GM23338 (cell line): ENCODE results near the gene GCDH. TPM values are rescaled to one million over a fixed set of nuclear protein-coding genes. Genes with fewer than 3 reads are reported as not detected.

ENCODE experiments used
- ATAC-seq: fragments of 200-7000 bp; cut with Tn5 transposase; 3 replicates; pipeline ENCODE4 v1.9.1; 2020
- DNase-seq: peaks from one replicate; pipeline ENCODE4 v3.0.0-alpha.2; 2015; ENCODE audit warnings: low spot score
- H2AFZ ChIP-seq: fragments of 200-600 bp; sonication (generic); 2 replicates; pipeline ENCODE4 v1.8.0; 2016; ENCODE audit warnings: antibody characterized with exemption, mild to moderate bottlenecking, moderate library complexity
- H3F3A ChIP-seq: fragments of 200-600 bp; sonication (generic); replicated peaks from 2 replicates; pipeline ENCODE4 v1.8.0; 2017; ENCODE audit warnings: antibody characterized with exemption, mixed run types, low read depth
- H3K27ac ChIP-seq: fragments of 200-600 bp; sonication (generic); 2 replicates; pipeline ENCODE4 v1.6.1; 2016; ENCODE audit warnings: low read depth
- H3K27me3 ChIP-seq: fragments of 200-600 bp; sonication (generic); 2 replicates; pipeline ENCODE4 v1.8.0; 2016; ENCODE audit warnings: mild to moderate bottlenecking, mixed run types, moderate library complexity; ENCODE audit not compliant: insufficient read depth
- H3K36me3 ChIP-seq: fragments of 200-600 bp; sonication (generic); 2 replicates; pipeline ENCODE4 v1.8.0; 2016; ENCODE audit warnings: mild to moderate bottlenecking; ENCODE audit not compliant: insufficient read depth
- H3K4me1 ChIP-seq: fragments of 200-600 bp; sonication (generic); 2 replicates; pipeline ENCODE4 v1.8.0; 2016; ENCODE audit warnings: mild to moderate bottlenecking, moderate library complexity; ENCODE audit not compliant: insufficient read depth
- H3K4me2 ChIP-seq: fragments of 200-600 bp; sonication (generic); 2 replicates; pipeline ENCODE4 v1.7.1; 2017; ENCODE audit warnings: mixed run types
- H3K4me3 ChIP-seq: fragments of 200-600 bp; sonication (generic); 2 replicates; pipeline ENCODE4 v1.6.1; 2016; ENCODE audit warnings: mixed run types
- H3K79me2 ChIP-seq: fragments of 200-600 bp; sonication (generic); replicated peaks from 2 replicates; pipeline ENCODE4 v1.8.0; 2017; ENCODE audit warnings: mild to moderate bottlenecking; ENCODE audit not compliant: insufficient read depth
- H3K9me2 ChIP-seq: fragments of 200-600 bp; sonication (generic); 2 replicates; pipeline ENCODE4 v1.8.0; 2017; ENCODE audit not compliant: insufficient read depth
- H4K20me1 ChIP-seq: fragments of 200-600 bp; sonication (generic); replicated peaks from 2 replicates; pipeline ENCODE4 v1.8.0; 2017; ENCODE audit warnings: mild to moderate bottlenecking; ENCODE audit not compliant: insufficient read depth
- H3K27ac Mint-ChIP-seq: 2 replicates; pipeline ENCODE4 v1.8.0; 2020; ENCODE audit warnings: inconsistent platforms, mild to moderate bottlenecking, moderate library complexity, mixed read lengths
- H3K27me3 Mint-ChIP-seq: 3 replicates; pipeline ENCODE4 v1.8.0; 2022; ENCODE audit warnings: low read depth, mild to moderate bottlenecking, moderate library complexity, mixed read lengths, inconsistent platforms; ENCODE audit not compliant: insufficient read depth, poor library complexity
- H3K36me3 Mint-ChIP-seq: 3 replicates; pipeline ENCODE4 v1.8.0; 2021; ENCODE audit warnings: low read depth, mild to moderate bottlenecking, inconsistent platforms, moderate library complexity, mixed read lengths
- H3K4me1 Mint-ChIP-seq: 3 replicates; pipeline ENCODE4 v1.8.0; 2020; ENCODE audit warnings: mild to moderate bottlenecking, inconsistent platforms, mixed read lengths
- H3K4me3 Mint-ChIP-seq: 3 replicates; pipeline ENCODE4 v1.8.0; 2021; ENCODE audit warnings: moderate library complexity, mild to moderate bottlenecking, inconsistent platforms, mixed read lengths
- H3K9me3 Mint-ChIP-seq: 3 replicates; pipeline ENCODE4 v1.8.0; 2020; ENCODE audit warnings: moderate library complexity, mild to moderate bottlenecking, inconsistent platforms, mixed read lengths
- CREB1 ChIP-seq: fragments of 250-450 bp; sonication (Bioruptor Pico); IDR thresholded peaks from 2 replicates; pipeline ENCODE4 v1.5.0; 2020; ENCODE audit warnings: low read depth, mild to moderate bottlenecking, moderate library complexity
- ETS1 ChIP-seq: IDR thresholded peaks from 2 replicates; pipeline ENCODE4 v1.6.1; 2016; ENCODE audit warnings: antibody characterized with exemption
- EZH2 ChIP-seq: fragments of 200-600 bp; sonication (generic); IDR thresholded peaks from one replicate; pipeline ENCODE4 v1.8.0; 2017; ENCODE audit warnings: antibody characterized with exemption, mild to moderate bottlenecking, low read depth; ENCODE audit not compliant: unreplicated experiment
- EZH2phosphoT487 ChIP-seq: fragments of 200-600 bp; sonication (generic); IDR thresholded peaks from one replicate; pipeline ENCODE4 v1.8.1; 2018; ENCODE audit warnings: antibody characterized with exemption; ENCODE audit not compliant: unreplicated experiment
- JUNB ChIP-seq: IDR thresholded peaks from one replicate; pipeline ENCODE4 v1.6.1; 2016; ENCODE audit warnings: antibody characterized with exemption; ENCODE audit not compliant: unreplicated experiment
- NANOG ChIP-seq: IDR thresholded peaks from 2 replicates; pipeline ENCODE4 v1.6.1; 2016; ENCODE audit warnings: antibody characterized with exemption, borderline replicate concordance
- POLR2AphosphoS5 ChIP-seq: IDR thresholded peaks from 2 replicates; pipeline ENCODE4 v1.6.1; 2016; ENCODE audit warnings: antibody characterized with exemption, low read depth
- STAT1 ChIP-seq: IDR thresholded peaks from one replicate; pipeline ENCODE4 v1.6.1; 2016; ENCODE audit warnings: antibody characterized with exemption; ENCODE audit not compliant: unreplicated experiment
- ZNF114 ChIP-seq: fragments of 250-450 bp; sonication (Bioruptor Pico); IDR thresholded peaks from 2 replicates; pipeline ENCODE4 v1.5.0; 2020; ENCODE audit warnings: mild to moderate bottlenecking, moderate library complexity
- ZNF331 ChIP-seq: fragments of 250-450 bp; sonication (Bioruptor Pico); IDR thresholded peaks from 2 replicates; pipeline ENCODE4 v1.5.0; 2020; ENCODE audit warnings: low read depth, mild to moderate bottlenecking, moderate library complexity
- polyA plus RNA-seq: library from polyadenylated mRNA; unstranded; fragments of >200 nt; fragmentation: Nextera tagmentation; extraction: Ambion mirVana; gene quantifications from 2 replicates; pipeline ENCODE4 v1.2.1, GENCODE V29; 2016
- total RNA-seq: library from RNA; depleted of rRNA; stranded (reverse); fragments of >200 nt; shearing (Covaris generic); gene quantifications from 2 replicates; pipeline ENCODE4 v1.2.3, GENCODE V29; 2014
- TF ChIP-seq, protein P1 (sequence below), 2 experiments: fragments of 200-600 bp in 1 of 2; sonication (generic) in 1 of 2; conservative IDR thresholded peaks; 2 replicates each; pipeline versions ENCODE4 v1.5.1 to v1.6.1; 2016 to 2017; ENCODE audit warnings: antibody characterized with exemption in 2 of 2, low read depth in 2 of 2, mild to moderate bottlenecking in 2 of 2, moderate library complexity in 1 of 2
- TF ChIP-seq, protein P2 (sequence below): IDR thresholded peaks from one replicate; pipeline ENCODE4 v1.6.1; 2018; ENCODE audit warnings: antibody characterized with exemption; ENCODE audit not compliant: unreplicated experiment
- TF ChIP-seq, protein P3 (sequence below): fragments of 250-450 bp; sonication (Bioruptor Pico); IDR thresholded peaks from 2 replicates; pipeline ENCODE4 v1.5.0; 2020; ENCODE audit warnings: mild to moderate bottlenecking, moderate library complexity

GCDH gene
- total and polyA plus RNA-seq, 2 experiments from 2014 or later: 54.1 to 99.8 TPM

DNA sequence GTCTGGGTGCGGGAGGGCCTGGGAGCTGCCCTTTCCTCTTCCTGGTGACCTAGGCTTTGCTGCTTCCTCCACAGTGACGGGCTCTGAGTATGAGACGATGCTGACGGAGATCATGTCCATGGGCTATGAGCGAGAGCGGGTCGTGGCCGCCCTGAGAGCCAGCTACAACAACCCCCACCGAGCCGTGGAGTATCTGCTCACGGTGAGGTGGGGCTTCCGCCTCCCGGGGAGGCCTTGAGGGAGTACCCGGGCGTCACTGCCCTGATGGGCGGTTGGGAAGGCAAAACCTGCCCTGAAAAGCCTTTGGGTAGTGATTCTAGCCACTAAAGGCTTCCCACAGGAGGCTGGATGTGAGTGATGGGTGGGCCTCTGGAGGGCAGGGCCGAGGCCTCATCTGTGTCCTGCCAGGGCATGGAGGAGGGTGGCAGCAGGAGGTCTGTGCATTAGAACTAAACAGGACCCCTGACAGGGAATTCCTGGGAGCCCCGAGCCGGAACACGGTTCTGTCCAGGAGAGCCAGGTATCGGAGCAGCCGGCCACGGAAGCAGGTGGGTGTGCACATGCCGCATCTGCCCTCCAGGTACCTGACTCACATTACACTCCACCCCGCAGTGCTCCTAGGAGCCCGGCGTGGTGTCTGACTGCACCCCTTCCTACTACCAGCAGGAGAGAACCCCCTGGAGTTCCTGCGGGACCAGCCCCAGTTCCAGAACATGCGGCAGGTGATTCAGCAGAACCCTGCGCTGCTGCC is 57.8 kb downstream of the GCDH start:
- Histone ChIP-seq H4K20me1 (peaks cover 11% of the 10 kb centered on the region; the same call in 1 of the 2 replicates), H3K27ac (no peak overlapping the region), H3K4me1 (peaks cover 18% of the 10 kb centered on the region), H3K9me2 (no peaks in the 10 kb centered on the region), H3F3A (peaks cover 35% of the 10 kb centered on the region), H3K4me3 (no peak overlapping the region), H2AFZ (no peak overlapping the region), H3K4me2 (no peak overlapping the region), H3K27me3 (no peaks in the 10 kb centered on the region), H3K36me3 (peaks cover 24% of the 10 kb centered on the region), H3K79me2 (peaks cover 18% of the 10 kb centered on the region)
- H3K27ac Mint-ChIP-seq: no peak overlapping the region
- TF ChIP-seq NANOG (no peak), STAT1 (no peak), EZH2phosphoT487 (no peak), ZNF331 (CRISPR knock-in tag) (no peak), ZNF114 (CRISPR knock-in tag) (no peak), ETS1 (no peak), JUNB (no peak), EZH2 (no peak), POLR2AphosphoS5 (no peak), CREB1 (CRISPR knock-in tag) (no peak)
- TF ChIP-seq, protein P1, sequence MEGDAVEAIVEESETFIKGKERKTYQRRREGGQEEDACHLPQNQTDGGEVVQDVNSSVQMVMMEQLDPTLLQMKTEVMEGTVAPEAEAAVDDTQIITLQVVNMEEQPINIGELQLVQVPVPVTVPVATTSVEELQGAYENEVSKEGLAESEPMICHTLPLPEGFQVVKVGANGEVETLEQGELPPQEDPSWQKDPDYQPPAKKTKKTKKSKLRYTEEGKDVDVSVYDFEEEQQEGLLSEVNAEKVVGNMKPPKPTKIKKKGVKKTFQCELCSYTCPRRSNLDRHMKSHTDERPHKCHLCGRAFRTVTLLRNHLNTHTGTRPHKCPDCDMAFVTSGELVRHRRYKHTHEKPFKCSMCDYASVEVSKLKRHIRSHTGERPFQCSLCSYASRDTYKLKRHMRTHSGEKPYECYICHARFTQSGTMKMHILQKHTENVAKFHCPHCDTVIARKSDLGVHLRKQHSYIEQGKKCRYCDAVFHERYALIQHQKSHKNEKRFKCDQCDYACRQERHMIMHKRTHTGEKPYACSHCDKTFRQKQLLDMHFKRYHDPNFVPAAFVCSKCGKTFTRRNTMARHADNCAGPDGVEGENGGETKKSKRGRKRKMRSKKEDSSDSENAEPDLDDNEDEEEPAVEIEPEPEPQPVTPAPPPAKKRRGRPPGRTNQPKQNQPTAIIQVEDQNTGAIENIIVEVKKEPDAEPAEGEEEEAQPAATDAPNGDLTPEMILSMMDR (conservative IDR thresholded peaks at IDR 0.05; ENCODE audit: low read depth in 2 of 2): no peak
- TF ChIP-seq, protein P2, sequence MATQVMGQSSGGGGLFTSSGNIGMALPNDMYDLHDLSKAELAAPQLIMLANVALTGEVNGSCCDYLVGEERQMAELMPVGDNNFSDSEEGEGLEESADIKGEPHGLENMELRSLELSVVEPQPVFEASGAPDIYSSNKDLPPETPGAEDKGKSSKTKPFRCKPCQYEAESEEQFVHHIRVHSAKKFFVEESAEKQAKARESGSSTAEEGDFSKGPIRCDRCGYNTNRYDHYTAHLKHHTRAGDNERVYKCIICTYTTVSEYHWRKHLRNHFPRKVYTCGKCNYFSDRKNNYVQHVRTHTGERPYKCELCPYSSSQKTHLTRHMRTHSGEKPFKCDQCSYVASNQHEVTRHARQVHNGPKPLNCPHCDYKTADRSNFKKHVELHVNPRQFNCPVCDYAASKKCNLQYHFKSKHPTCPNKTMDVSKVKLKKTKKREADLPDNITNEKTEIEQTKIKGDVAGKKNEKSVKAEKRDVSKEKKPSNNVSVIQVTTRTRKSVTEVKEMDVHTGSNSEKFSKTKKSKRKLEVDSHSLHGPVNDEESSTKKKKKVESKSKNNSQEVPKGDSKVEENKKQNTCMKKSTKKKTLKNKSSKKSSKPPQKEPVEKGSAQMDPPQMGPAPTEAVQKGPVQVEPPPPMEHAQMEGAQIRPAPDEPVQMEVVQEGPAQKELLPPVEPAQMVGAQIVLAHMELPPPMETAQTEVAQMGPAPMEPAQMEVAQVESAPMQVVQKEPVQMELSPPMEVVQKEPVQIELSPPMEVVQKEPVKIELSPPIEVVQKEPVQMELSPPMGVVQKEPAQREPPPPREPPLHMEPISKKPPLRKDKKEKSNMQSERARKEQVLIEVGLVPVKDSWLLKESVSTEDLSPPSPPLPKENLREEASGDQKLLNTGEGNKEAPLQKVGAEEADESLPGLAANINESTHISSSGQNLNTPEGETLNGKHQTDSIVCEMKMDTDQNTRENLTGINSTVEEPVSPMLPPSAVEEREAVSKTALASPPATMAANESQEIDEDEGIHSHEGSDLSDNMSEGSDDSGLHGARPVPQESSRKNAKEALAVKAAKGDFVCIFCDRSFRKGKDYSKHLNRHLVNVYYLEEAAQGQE: no peak
- TF ChIP-seq, protein P3, sequence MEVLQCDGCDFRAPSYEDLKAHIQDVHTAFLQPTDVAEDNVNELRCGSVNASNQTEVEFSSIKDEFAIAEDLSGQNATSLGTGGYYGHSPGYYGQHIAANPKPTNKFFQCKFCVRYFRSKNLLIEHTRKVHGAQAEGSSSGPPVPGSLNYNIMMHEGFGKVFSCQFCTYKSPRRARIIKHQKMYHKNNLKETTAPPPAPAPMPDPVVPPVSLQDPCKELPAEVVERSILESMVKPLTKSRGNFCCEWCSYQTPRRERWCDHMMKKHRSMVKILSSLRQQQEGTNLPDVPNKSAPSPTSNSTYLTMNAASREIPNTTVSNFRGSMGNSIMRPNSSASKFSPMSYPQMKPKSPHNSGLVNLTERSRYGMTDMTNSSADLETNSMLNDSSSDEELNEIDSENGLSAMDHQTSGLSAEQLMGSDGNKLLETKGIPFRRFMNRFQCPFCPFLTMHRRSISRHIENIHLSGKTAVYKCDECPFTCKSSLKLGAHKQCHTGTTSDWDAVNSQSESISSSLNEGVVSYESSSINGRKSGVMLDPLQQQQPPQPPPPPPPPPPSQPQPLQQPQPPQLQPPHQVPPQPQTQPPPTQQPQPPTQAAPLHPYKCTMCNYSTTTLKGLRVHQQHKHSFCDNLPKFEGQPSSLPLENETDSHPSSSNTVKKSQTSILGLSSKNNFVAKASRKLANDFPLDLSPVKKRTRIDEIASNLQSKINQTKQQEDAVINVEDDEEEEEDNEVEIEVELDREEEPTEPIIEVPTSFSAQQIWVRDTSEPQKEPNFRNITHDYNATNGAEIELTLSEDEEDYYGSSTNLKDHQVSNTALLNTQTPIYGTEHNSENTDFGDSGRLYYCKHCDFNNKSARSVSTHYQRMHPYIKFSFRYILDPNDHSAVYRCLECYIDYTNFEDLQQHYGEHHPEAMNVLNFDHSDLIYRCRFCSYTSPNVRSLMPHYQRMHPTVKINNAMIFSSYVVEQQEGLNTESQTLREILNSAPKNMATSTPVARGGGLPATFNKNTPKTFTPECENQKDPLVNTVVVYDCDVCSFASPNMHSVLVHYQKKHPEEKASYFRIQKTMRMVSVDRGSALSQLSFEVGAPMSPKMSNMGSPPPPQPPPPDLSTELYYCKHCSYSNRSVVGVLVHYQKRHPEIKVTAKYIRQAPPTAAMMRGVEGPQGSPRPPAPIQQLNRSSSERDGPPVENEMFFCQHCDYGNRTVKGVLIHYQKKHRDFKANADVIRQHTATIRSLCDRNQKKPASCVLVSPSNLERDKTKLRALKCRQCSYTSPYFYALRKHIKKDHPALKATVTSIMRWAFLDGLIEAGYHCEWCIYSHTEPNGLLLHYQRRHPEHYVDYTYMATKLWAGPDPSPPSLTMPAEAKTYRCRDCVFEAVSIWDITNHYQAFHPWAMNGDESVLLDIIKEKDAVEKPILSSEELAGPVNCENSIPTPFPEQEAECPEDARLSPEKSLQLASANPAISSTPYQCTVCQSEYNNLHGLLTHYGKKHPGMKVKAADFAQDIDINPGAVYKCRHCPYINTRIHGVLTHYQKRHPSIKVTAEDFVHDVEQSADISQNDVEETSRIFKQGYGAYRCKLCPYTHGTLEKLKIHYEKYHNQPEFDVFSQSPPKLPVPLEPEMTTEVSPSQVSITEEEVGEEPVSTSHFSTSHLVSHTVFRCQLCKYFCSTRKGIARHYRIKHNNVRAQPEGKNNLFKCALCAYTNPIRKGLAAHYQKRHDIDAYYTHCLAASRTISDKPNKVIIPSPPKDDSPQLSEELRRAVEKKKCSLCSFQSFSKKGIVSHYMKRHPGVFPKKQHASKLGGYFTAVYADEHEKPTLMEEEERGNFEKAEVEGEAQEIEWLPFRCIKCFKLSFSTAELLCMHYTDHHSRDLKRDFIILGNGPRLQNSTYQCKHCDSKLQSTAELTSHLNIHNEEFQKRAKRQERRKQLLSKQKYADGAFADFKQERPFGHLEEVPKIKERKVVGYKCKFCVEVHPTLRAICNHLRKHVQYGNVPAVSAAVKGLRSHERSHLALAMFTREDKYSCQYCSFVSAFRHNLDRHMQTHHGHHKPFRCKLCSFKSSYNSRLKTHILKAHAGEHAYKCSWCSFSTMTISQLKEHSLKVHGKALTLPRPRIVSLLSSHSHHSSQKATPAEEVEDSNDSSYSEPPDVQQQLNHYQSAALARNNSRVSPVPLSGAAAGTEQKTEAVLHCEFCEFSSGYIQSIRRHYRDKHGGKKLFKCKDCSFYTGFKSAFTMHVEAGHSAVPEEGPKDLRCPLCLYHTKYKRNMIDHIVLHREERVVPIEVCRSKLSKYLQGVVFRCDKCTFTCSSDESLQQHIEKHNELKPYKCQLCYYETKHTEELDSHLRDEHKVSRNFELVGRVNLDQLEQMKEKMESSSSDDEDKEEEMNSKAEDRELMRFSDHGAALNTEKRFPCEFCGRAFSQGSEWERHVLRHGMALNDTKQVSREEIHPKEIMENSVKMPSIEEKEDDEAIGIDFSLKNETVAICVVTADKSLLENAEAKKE: no peak
- ATAC-seq: no peak
- H3K36me3 Mint-ChIP-seq: peaks cover 88% of the 10 kb centered on the region
- H3K27me3 Mint-ChIP-seq: peaks cover 31% of the 10 kb centered on the region
- peaks cover 22% of the 10 kb centered on the region for H3K4me1 Mint-ChIP-seq
- no peaks in the 10 kb centered on the region; the same call in 1 of the 3 replicates for H3K9me3 Mint-ChIP-seq
- DNase-seq: no peak
- H3K4me3 Mint-ChIP-seq: no peak overlapping the region
